Neural cell (in vitro differentiated cells): ENCODE results near the gene EMILIN2. TPM values are rescaled to one million over a fixed set of nuclear protein-coding genes. Genes with fewer than 3 reads are reported as not detected.

ENCODE experiments used
- H2AFZ ChIP-seq: fragments of 200-600, 300-800 bp; sonication (generic), shearing (Covaris generic); 2 replicates; pipeline ENCODE4 v1.6.0; 2014; ENCODE audit warnings: low read depth, mild to moderate bottlenecking, antibody characterized with exemption, low read length, moderate library complexity
- H3F3A ChIP-seq: fragments of 200-600 bp; shearing (Covaris generic); 2 replicates; pipeline ENCODE4 v1.6.1; 2016; ENCODE audit warnings: mild to moderate bottlenecking, moderate library complexity, mixed read lengths, antibody characterized with exemption, low read length; ENCODE audit not compliant: insufficient read depth, poor library complexity, severe bottlenecking
- H3K27ac ChIP-seq: fragments of 200-600, 300-800 bp; sonication (generic), shearing (Covaris generic); 2 replicates; pipeline ENCODE4 v1.5.1; 2014; ENCODE audit warnings: mild to moderate bottlenecking, low read length, moderate library complexity
- H3K27me3 ChIP-seq: fragments of 300-800, 200-600 bp; sonication (generic), shearing (Covaris generic); 2 replicates; pipeline ENCODE4 v1.6.0; 2014; ENCODE audit warnings: mild to moderate bottlenecking, low read depth, low read length, moderate library complexity; ENCODE audit not compliant: insufficient read depth
- H3K36me3 ChIP-seq: fragments of 300-800, 200-600 bp; sonication (generic), shearing (Covaris generic); 2 replicates; pipeline ENCODE4 v1.5.1; 2014; ENCODE audit warnings: mild to moderate bottlenecking, antibody characterized with exemption, low read length, moderate library complexity; ENCODE audit not compliant: insufficient read depth
- H3K4me2 ChIP-seq: fragments of 300-800, 200-600 bp; sonication (generic), shearing (Covaris generic); 2 replicates; pipeline ENCODE4 v1.6.0; 2014; ENCODE audit warnings: mild to moderate bottlenecking, low read length
- H3K4me3 ChIP-seq: fragments of 300-800, 200-600 bp; sonication (generic), shearing (Covaris generic); 2 replicates; pipeline ENCODE4 v1.5.1; 2014; ENCODE audit warnings: mild to moderate bottlenecking, low read length, moderate library complexity
- H3K79me2 ChIP-seq: fragments of 200-600 bp; shearing (Covaris generic); replicated peaks from 2 replicates; pipeline ENCODE4 v1.6.0; 2014; ENCODE audit warnings: mild to moderate bottlenecking, low read length, moderate library complexity; ENCODE audit not compliant: insufficient read depth
- H3K9ac ChIP-seq: fragments of 300-800, 200-600 bp; sonication (generic), shearing (Covaris generic); 2 replicates; pipeline ENCODE4 v1.6.1; 2016; ENCODE audit warnings: mild to moderate bottlenecking, low read length, mixed read lengths
- H3K9me2 ChIP-seq: fragments of 200-600 bp; shearing (Covaris generic); 2 replicates; pipeline ENCODE4 v1.6.1; 2016; ENCODE audit warnings: mild to moderate bottlenecking, low read length, mixed read lengths; ENCODE audit not compliant: insufficient read depth
- H3K9me3 ChIP-seq: fragments of 200-600, 300-800 bp; sonication (generic), shearing (Covaris generic); 2 replicates; pipeline ENCODE4 v1.6.1; 2016; ENCODE audit warnings: mild to moderate bottlenecking, mixed run types, low read length, moderate library complexity, mixed read lengths
- H4K20me1 ChIP-seq: fragments of 200-600 bp; shearing (Covaris generic); 2 replicates; pipeline ENCODE4 v1.6.1; 2016; ENCODE audit warnings: mild to moderate bottlenecking, mixed run types; ENCODE audit not compliant: insufficient read depth
- CTCF ChIP-seq: fragments of 450-650 bp; IDR thresholded peaks from 2 replicates; pipeline ENCODE4 v1.5.1; 2014; ENCODE audit warnings: antibody characterized with exemption, mild to moderate bottlenecking, moderate library complexity; ENCODE audit not compliant: poor library complexity, severe bottlenecking
- EP300 ChIP-seq: fragments of 450-650 bp; conservative IDR thresholded peaks from 2 replicates; pipeline ENCODE4 v1.6.1; 2014; ENCODE audit warnings: antibody characterized with exemption, mild to moderate bottlenecking, moderate library complexity; ENCODE audit not compliant: poor library complexity, severe bottlenecking
- EZH2 ChIP-seq: fragments of 200-600, 300-800 bp; shearing (Covaris generic), sonication (generic); IDR thresholded peaks from 2 replicates; pipeline ENCODE4 v1.6.1; 2014; ENCODE audit warnings: antibody characterized with exemption, low read length, borderline replicate concordance, mild to moderate bottlenecking; ENCODE audit not compliant: insufficient read depth, poor library complexity, severe bottlenecking
- MXI1 ChIP-seq: fragments of 450-650 bp; conservative IDR thresholded peaks from 2 replicates; pipeline ENCODE4 v1.6.1; 2014; ENCODE audit warnings: antibody characterized with exemption, mild to moderate bottlenecking; ENCODE audit not compliant: poor library complexity, severe bottlenecking
- POLR2AphosphoS5 ChIP-seq: IDR thresholded peaks from 2 replicates; pipeline ENCODE4 v1.6.1; 2012
- RAD21 ChIP-seq: fragments of 450-650 bp; conservative IDR thresholded peaks from 2 replicates; pipeline ENCODE4 v1.6.1; 2014; ENCODE audit warnings: antibody characterized with exemption, mild to moderate bottlenecking, moderate library complexity
- REST ChIP-seq: IDR thresholded peaks from 2 replicates; pipeline ENCODE4 v1.6.1; 2012; ENCODE audit warnings: borderline replicate concordance
- SMC3 ChIP-seq: fragments of 450-650 bp; conservative IDR thresholded peaks from 2 replicates; pipeline ENCODE4 v1.6.1; 2014; ENCODE audit warnings: antibody characterized with exemption, mild to moderate bottlenecking, moderate library complexity; ENCODE audit not compliant: poor library complexity
- TAF1 ChIP-seq: IDR thresholded peaks from 2 replicates; pipeline ENCODE4 v1.6.1; 2012; ENCODE audit warnings: low read depth
- polyA plus RNA-seq: library from polyadenylated mRNA; depleted of rRNA; stranded (reverse); fragments of >200 nt; gene quantifications from 2 replicates; pipeline ENCODE4 v1.2.3, GENCODE V29; 2014

The EMILIN2 gene
- polyA plus RNA-seq, 1 donor from 2014 or later = not detected

DNA sequence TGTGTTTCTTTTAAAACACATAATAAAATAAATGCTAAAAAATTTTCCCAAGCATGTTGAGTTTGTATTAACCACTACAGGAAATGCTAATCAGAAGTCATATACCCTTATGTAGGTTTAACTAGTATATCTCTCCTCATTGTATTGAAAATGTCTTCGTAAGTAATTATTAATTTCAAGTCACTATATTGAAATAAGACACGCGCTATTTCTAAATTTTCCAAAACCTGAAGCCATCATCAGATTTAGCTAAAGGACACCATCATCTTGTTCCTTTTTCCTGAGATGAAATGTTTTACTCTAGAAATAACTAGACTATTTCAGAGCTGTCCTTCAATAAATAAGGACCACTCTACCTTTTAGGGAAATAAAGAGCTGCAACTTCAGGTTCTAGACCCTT lies 87.2 kb downstream of the EMILIN2 start:
- no peaks in the 10 kb centered on the region for H3K27me3 ChIP-seq
- H3K79me2 ChIP-seq = no peaks in the 10 kb centered on the region
- no peak overlapping the region for H3K27ac ChIP-seq
- no peak overlapping the region for H2AFZ ChIP-seq
- no peaks in the 10 kb centered on the region for H3K9me3 ChIP-seq
- no peaks in the 10 kb centered on the region for H3F3A ChIP-seq
- no peak overlapping the region for H3K9ac ChIP-seq
- H3K9me2 ChIP-seq = no peaks in the 10 kb centered on the region
- H3K4me2 ChIP-seq = no peak overlapping the region
- no peaks in the 10 kb centered on the region for H3K36me3 ChIP-seq
- no peak overlapping the region for H3K4me3 ChIP-seq
- TF ChIP-seq TAF1 = no peak
- no peaks in the 10 kb centered on the region for H4K20me1 ChIP-seq

DNA sequence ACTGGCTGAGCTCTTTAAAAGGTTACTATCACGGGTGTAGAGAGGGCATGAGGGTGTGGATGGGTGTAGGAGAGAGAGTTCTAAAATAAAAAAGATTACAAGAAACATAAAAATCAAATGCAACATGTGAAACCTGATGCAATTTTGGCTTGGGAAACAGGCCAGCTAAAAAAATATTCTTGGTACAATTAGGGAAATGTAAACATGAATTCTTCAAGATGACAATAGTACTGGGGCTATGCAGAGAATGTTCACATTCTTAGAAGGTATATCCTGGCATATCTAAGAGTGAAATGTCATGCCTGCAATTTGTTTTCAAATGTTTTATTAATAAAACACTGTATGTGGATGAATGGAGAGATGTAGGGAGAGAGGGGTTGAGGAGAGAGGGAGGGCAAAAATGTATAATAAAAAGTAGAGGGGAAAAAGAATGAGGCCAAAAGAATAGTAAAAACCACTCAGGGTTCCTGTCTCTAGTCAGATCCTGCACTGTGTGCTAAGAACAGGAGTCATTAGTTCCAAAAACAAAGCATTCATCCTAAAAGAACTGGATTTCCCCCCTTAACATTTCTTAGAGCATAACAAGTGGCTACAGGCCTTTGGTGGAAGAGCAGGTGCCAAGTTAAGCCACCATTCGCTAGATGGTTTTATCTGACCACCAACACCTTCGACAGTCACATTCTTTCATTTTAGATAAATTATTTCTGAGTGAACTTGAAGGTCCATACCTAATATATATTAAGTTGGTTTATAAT lies 88.8 kb downstream of the EMILIN2 start:
- no peaks in the 10 kb centered on the region for H3K9me2 ChIP-seq
- H3K27ac ChIP-seq = no peak overlapping the region
- no peak overlapping the region for H3K9ac ChIP-seq
- H3K4me2 ChIP-seq = no peak overlapping the region
- H2AFZ ChIP-seq = no peak overlapping the region
- no peaks in the 10 kb centered on the region for H3K9me3 ChIP-seq
- TF ChIP-seq REST (no peak), POLR2AphosphoS5 (no peak), CTCF (no peak), EP300 (no peak), TAF1 (no peak), SMC3 (no peak), MXI1 (no peak), RAD21 (no peak), EZH2 (no peak)
- H3F3A ChIP-seq = no peaks in the 10 kb centered on the region
- H4K20me1 ChIP-seq = no peaks in the 10 kb centered on the region
- H3K27me3 ChIP-seq = no peaks in the 10 kb centered on the region
- no peak overlapping the region for H3K4me3 ChIP-seq
- no peaks in the 10 kb centered on the region for H3K36me3 ChIP-seq
- H3K79me2 ChIP-seq = no peaks in the 10 kb centered on the region
